HPDE6-E6E7 (cell line): ENCODE measurements around the gene EIF2B5.
A peak's percentile ranks its signal among the peaks of the same experiment; 100 is the strongest.

Source experiments
- DNase-seq: peaks from one replicate; pipeline ENCODE4 v3.0.0; 2011; ENCODE audit warnings: missing footprints; ENCODE audit errors: extremely low spot score

The EIF2B5 gene

DNA sequence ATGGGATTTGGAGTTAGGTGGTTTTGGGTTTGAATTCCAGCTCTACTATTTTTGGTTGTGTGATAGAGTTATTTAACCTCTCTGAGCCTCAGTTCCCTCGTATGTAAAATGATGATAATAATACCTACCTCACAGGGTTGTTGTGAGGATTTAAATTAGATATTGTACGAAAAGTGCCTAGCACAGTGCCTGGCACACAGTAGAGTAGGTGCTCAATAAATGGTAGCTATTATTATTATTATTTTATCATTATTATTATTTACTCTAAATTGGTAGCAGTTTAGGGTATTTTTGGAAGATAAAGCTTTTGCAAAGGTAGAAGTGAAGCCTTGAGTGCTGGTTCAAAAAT lies 38.2 kb downstream of the EIF2B5 start:
- DNase-seq: no peak

DNA sequence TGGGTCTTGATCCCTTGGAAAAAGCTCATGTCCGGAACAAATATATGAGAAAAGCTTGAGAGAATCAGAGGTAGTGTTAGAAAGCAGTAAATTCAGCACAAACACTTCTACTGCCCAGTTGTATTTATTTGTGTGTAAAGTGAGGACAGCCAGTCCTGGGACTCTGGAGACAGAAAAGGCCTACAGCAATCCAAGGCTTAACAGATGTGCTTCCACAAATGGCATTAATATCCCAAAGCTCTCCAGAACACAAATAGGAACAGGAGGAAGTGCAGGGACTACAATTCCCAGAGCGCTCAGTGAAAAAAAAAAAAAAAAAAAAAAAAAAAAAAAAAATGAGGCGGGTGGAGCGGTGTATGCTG lies 39.1 kb downstream of the EIF2B5 start:
- DNase-seq: no peak

- DNase-seq: peak; percentile 93
Observed at GRCh38 chr3:184174646-184175492, 39.7 kb downstream of the EIF2B5 start, which contains the start of gene AP2M1. Gene AP2M1 (plus strand): TSS chr3:184174855. CDS start chr3:184176994, 2,139 bp downstream.

- DNase-seq: no peak
Observed at GRCh38 chr3:184175506-184175905, 40.3 kb downstream of the EIF2B5 start.

DNA sequence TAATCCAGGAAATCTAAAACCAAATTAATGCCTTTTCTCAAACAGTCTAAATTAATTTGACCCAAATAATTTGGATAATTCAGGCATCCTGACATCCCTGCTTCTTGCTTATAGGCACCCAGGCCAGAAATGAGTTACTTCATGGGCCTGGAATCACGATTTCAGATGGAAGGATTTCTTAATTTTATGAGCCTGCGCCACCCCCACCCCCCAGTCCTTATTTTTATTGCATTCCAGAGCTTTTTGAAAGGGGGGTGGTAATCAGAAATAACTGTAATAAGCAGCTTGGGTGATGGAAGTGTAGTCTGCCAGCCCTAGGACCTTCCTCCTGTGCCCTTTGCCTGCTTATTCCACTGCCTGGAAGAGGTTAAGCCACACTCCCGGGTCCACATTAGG lies 40.8 kb downstream of the EIF2B5 start:
- DNase-seq: no peak

GRCh38 chr3:184176377-184177330 lies 41.5 kb downstream of the EIF2B5 start:
- peak; percentile 81 for DNase-seq

DNA sequence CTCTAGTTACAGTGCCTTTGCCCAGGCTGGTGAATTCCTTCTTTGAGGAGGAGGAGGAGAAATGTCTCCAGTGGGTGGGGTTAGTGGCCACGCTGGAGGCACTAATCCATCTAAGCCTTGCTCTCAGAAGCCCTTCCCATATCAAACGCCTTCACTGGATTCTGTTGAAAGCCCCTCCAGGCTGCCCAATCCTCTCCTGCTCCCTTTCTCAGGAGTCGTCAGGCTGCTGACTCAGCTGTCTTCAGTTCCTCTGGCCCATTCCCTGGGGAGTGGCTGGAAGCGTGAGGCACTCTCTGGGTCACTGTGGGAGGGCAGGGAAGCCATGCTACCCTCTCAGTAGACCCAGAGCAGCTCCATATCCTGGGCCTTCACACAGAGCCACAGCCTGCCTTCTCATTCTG lies 42.2 kb downstream of the EIF2B5 start:
- DNase-seq: no peak

GRCh38 chr3:184177767-184178306 lies 42.7 kb downstream of the EIF2B5 start:
- no peak for DNase-seq

DNA sequence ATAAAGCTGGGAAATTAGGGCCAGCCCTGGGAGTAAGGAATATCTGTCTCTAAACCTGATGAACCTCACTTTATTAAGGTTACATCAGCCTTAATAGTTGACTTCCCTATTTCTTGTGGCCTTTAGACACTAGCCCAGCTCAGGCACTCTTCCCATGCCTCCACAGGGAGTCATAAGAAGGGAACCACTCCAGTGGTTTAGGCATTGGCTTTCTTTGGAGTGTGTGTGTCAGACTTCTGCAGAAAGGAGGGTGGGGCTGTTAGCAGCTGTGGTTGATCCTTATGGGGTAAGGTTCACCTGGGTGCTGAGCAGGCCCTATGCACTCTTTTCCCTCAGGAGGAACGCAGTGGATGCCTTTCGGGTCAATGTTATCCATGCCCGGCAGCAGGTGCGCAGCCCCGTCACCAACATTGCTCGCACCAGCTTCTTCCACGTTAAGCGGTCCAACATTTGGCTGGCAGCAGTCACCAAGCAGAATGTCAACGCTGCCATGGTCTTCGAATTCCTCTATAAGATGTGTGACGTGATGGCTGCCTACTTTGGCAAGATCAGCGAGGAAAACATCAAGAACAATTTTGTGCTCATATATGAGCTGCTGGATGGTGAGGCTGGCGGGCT lies 43.5 kb downstream of the EIF2B5 start:
- DNase-seq: no peak

DNA sequence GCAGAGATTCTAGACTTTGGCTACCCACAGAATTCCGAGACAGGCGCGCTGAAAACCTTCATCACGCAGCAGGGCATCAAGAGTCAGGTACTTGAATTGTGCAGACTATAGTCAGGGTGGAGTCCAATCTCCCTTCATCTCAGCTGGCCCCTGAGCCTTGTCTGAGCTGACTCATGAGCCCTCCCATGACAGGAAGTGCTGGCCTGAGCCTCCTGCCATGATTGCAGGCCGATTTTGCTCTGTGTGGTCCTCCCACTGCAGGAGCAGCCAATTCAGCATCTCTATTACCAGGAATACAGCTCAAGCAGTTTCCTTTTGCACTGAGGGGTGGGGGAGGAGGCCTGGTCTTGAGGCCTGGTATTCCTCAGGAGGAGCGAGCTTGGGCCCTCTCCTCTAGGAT lies 45.0 kb downstream of the EIF2B5 start:
- DNase-seq: no peak

DNA sequence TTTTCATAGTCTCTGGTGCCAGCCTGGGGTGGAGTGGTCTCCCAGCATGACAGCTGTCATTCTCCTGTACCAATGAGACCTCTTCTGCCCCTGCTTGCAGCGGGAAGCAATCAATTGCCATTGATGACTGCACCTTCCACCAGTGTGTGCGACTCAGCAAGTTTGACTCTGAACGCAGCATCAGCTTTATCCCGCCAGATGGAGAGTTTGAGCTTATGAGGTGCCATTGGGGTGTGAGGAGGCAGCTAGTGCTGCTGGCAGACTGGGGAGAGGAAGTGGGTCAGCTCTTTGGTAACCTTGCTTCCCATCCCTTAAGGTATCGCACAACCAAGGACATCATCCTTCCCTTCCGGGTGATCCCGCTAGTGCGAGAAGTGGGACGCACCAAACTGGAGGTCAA lies 46.4 kb downstream of the EIF2B5 start:
- no peak for DNase-seq

GRCh38 chr3:184183679-184184078 lies 48.5 kb downstream of the EIF2B5 start:
- no peak for DNase-seq

GRCh38 chr3:184184546-184185230 lies 49.5 kb downstream of the EIF2B5 start:
- no peak for DNase-seq

- DNase-seq: peak; percentile 95
Observed at GRCh38 chr3:184185461-184186183, 50.5 kb downstream of the EIF2B5 start.

DNA sequence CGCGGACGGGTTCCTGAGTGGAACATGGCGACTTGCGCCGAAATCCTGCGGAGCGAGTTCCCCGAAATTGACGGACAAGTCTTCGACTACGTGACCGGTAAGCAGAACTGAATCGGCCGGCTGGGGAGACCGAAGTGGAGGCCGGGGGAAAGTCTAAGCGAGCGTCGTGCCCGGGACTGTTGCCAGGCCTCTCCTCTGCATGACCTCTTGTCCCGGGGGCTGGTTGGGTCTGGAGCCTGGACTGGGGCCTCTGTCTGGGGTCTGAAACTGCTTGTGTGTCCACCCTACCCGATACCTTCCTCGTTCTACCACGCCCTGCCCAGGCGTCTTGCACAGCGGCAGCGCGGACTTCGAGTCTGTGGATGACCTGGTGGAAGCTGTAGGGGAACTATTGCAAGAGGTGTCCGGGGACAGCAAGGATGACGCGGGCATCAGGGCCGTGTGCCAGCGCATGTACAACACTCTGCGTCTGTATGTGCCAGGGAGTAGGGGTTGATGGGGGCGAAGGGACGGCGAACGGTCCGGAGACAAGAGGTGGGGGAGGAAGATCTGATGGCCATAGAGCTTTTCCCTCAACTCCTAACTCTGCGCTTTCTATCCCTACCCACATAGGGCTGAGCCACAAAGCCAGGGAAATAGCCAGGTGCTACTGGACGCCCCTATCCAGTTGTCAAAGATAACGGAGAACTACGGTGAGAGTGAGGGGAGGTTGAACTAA lies 51.2 kb downstream of the EIF2B5 start, which contains the start of gene ABCF3:
Gene ABCF3, plus strand, starts transcription at position 16 of the 718 bp plus-strand sequence. Its CDS starts 9 bp downstream, at position 25.
- no peak for DNase-seq

DNA sequence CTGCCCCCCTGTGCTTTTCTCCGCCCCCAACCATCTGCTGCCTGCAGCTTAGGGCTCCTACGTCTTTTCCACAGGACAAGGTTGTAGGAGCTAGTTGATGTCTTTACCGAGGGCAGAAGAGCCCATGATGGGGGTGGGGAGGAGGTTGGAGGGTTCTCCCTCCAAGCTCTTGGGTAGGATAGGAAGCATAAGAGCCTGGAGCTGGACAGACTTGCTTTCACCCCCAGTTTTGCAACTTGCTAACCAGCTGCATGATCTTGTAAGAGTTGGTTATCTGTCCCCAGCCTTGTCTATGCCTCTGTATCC lies 51.7 kb downstream of the EIF2B5 start:
- no peak for DNase-seq

GRCh38 chr3:184188080-184188479 lies 52.9 kb downstream of the EIF2B5 start:
- DNase-seq: no peak

DNA sequence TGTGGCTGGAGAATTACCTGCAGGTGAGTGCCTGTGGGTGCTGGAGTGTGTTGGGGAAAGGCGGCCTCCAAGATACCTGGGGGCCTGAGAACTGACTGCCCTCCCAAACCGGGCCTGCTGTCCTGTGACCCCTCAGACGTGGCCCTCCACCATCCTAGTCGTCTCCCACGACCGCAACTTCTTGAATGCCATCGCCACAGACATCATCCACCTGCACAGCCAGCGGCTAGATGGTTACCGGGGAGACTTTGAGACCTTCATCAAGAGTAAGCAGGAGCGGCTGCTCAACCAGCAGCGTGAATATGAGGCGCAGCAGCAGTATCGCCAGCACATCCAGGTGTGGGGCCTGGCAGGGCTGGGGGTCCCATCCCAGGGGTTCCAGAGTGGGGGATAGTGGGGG lies 54.3 kb downstream of the EIF2B5 start:
- no peak for DNase-seq

DNA sequence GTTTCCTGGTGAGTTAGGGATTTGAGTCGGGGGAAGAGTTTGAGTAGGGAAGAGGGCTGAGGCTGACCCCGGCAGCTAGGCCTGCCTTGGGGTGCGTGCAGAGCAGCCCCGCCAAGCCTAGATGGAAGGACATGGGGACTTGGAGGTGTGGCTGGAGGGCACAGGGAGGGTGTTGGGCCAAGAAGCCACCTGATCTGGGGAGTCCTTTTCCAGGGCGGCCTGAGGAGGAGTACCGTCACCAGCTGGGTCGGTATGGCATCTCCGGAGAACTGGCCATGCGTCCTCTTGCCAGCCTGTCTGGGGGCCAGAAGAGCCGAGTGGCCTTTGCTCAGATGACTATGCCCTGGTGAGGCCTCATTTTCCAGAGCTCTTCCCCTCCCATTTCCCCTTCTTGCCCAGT lies 57.7 kb downstream of the EIF2B5 start:
- DNase-seq: no peak

GRCh38 chr3:184193991-184194539 lies 58.9 kb downstream of the EIF2B5 start:
- no peak for DNase-seq
